GM13976 (cell line): Measurements from ENCODE around the gene PLCL2.

ENCODE experiments used
- DNase-seq: peaks from one replicate; pipeline ENCODE4 v3.0.0; 2012; ENCODE audit warnings: low spot score
- in situ Hi-C: fragments of 300-500 bp; cut with MboI; formaldehyde crosslinking; loops from one replicate; pipeline ENCODE4 v1.12.0; 2022; ENCODE audit warnings: low sequenced_read_pairs, mixed read lengths, inconsistent platforms; ENCODE audit not compliant: unreplicated experiment
- TF ChIP-seq, protein P1 (sequence below): IDR thresholded peaks from 2 replicates; pipeline ENCODE4 v1.5.1; 2012; ENCODE audit warnings: borderline replicate concordance, mild to moderate bottlenecking; ENCODE audit not compliant: insufficient read depth; ENCODE audit errors: extremely low read depth, missing control alignments, control extremely low read depth

The PLCL2 gene

DNA sequence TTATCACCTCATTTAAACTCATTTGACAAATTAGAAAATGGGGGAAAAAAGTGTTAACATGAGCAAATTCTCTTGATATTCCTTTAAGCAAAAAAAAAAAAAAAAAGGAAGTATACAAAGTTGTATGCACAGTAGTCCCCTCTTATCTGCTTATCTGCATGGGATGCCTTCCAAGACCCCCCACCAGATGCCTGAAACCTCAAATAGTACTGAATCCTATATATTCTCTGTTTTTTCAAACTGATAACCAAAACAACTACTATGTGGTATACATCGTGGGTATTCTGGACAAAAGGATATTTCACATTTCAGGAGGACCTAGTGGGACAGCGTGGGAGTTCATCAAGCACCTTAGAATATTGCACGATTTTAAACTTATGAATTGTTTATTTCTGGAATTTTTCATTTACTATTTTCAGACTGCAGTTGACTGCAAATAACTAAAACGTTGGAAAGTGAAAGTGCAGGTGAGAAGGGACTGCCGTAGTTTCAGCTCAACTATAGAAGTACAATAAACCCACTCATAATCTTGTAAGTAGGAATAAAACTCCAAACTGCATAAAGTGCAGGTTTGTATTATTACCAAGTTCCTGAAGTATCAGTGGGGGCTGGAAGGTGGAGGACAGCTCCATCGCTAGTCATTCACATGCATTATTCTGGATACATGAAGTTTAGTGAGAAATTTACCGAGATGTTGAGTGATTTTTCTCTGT is 43.6 kb upstream of the PLCL2 start:
- no peak for DNase-seq
- TF ChIP-seq, protein P1, sequence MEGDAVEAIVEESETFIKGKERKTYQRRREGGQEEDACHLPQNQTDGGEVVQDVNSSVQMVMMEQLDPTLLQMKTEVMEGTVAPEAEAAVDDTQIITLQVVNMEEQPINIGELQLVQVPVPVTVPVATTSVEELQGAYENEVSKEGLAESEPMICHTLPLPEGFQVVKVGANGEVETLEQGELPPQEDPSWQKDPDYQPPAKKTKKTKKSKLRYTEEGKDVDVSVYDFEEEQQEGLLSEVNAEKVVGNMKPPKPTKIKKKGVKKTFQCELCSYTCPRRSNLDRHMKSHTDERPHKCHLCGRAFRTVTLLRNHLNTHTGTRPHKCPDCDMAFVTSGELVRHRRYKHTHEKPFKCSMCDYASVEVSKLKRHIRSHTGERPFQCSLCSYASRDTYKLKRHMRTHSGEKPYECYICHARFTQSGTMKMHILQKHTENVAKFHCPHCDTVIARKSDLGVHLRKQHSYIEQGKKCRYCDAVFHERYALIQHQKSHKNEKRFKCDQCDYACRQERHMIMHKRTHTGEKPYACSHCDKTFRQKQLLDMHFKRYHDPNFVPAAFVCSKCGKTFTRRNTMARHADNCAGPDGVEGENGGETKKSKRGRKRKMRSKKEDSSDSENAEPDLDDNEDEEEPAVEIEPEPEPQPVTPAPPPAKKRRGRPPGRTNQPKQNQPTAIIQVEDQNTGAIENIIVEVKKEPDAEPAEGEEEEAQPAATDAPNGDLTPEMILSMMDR: no peak
- in situ Hi-C loops: loop anchor here (25.0 kb wide), 1 partner anchor 571 kb away; no protein-coding TSS in a partner anchor

DNA sequence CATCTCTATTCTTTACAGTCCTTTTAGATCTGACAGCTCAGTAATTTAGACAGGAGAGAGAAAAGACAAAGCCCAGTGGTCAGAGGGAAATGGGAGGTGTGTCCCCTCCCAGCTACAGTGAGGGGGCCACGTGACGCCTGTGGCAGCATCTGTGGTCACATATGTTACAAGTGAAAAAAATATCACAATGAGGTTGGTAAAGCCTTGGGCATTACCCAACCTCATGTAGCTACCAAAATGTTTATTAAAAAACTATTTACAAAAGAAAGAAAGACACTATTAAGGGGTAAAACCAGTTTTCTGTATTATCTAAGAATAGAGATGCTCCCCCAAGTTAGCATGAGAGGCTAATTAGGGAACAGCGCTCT is 42.9 kb upstream of the PLCL2 start:
- in situ Hi-C loops: loop anchor here (25.0 kb wide), 1 partner anchor 570 kb away; no protein-coding TSS in a partner anchor
- peak; percentile 39 for DNase-seq
- TF ChIP-seq, protein P1: no peak

DNA sequence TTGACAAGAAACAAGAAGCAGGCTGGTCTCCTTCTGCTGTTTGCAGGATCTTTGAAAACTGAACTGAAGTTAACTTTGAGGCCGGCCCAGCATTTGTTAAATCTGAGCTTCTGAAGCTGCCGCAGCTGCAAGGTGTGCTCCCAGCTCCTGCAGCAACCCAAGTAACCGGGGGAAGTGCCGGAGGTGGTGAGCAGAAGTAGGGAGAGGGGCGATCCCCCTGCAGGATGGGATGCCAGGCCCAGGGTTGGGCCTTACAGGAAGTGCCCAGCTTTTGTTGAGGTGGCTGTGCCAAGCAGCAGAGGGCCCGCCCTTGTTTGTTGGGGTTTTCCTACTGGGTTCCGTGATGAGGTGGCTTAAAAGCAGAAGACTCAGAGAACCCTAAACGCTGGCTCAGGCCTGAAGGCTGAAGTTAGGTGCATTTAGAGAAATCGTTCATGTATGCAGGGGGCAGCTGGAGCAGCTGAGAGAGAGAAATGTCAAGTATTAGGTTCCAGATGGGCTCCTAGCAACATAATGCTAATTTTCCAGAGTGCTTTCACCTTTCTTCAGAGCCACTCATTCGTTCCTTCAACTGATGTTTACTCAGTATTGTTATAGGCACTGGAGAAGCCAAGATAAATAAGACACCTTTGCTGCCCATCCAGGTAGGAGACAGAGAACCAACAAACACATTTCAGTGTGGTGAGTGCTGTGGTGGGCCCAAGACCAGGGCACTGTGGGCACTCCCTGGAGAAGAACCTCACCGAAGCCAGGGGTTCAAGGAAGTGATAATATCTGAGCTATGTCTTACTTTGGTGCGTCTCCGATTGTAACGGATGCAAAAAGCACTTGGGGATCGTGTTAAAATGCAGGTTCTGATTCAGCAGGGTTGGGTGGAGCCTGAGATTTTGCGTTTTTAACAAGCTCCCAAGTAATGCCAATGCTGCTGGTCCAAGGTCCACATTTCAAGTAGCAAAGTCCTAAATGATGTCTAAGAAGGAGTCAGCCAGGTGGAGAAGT is 42.2 kb upstream of the PLCL2 start:
- TF ChIP-seq, protein P1: no peak
- in situ Hi-C loops: loop anchor here (25.0 kb wide), 1 partner anchor 570 kb away; no protein-coding TSS in a partner anchor
- peak; percentile 49 for DNase-seq

DNA sequence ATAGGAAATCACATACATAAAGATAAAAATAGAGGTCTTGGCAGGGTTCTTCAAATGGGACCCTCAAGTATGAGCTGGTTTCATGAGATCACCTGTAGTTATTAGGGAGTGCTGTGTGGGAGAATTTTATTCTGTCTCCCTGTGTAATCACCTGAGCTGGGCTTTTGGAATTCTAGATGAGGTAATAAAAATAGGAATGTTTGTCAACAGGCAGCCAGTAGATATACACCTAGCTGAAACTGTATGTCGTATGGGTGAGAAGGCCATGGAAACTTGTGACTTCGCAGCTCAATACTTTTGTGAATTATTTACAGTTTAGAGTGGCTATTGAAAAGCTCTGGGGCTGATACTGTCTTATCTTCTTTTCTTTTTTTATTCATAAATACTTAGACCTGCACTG is 40.5 kb upstream of the PLCL2 start:
- in situ Hi-C loops: loop anchor here (25.0 kb wide), 1 partner anchor 568 kb away; no protein-coding TSS in a partner anchor
- TF ChIP-seq, protein P1: no peak
- no peak for DNase-seq

DNA sequence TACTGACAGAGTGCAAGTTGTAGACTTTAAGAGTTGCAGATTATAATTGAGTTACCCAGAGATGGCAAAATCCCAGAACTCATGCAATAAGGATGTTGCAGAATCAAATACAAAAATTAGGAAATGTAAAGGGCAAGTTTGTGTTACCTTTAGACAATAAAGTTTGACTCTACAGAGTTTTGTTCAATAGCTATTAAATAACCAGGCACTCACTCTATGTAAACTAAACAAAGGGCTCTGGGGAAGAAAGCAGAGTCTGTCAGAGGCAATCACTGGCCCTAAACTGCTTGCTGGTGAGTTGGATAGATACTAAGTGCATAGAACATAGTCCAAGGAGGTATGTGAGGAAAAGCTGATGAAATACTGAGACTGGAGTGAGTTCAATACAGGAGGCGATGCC is 40.0 kb upstream of the PLCL2 start:
- TF ChIP-seq, protein P1: no peak
- no peak for DNase-seq
- in situ Hi-C loops: loop anchor here (25.0 kb wide), 1 partner anchor 568 kb away; no protein-coding TSS in a partner anchor

DNA sequence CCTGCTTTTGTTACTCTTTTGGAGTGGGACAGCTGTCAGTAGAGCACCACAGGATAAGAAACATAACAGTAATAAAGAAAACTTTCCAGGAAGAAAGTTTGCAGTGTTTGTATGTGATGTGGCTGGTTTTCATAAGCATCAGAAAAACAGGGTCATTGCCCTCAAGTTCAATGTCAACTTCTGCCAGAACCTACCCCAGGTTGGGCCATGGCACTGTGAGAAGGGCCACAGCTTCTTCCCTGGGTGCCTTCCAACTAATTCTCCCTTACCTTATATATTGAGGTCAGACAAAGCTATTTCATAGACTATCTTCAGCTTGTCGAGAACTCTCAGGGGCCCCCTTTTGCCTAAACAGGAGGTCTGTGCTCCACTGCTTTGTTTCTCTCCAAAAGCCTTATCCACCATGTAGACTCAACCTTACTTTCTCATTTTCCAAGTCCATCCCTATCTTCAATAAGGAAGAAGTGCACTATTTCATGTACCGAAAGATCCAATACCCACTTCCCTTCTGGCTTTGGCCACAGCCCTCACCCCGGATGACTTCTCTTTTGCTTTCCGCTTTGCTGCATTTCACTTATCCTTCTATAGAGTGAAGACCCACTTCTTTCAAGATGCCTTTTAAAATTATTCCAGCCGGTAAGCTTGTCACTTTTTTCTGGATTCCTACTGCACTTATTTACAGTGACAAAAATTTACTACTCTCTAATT is 38.2 kb upstream of the PLCL2 start:
- DNase-seq: no peak
- TF ChIP-seq, protein P1: no peak
- in situ Hi-C loops: loop anchor here (25.0 kb wide), 1 partner anchor 566 kb away; no protein-coding TSS in a partner anchor
